Keratinocyte (primary cell): ENCODE data around the gene PRIMA1.

Experiments used
- EZH2 ChIP-seq: IDR thresholded peaks from one replicate; pipeline ENCODE4 v1.6.1; 2012; ENCODE audit warnings: inconsistent platforms, mild to moderate bottlenecking, low read length, moderate library complexity
- TF ChIP-seq, protein P1 (sequence below), 3 experiments: IDR thresholded peaks in 1 of 3; conservative IDR thresholded peaks in 1 of 3; optimal IDR thresholded peaks in 1 of 3; 2 replicates in 2 of 3; 3 replicates in 1 of 3; pipeline versions ENCODE3 to v1.5.1; 2011; ENCODE audit warnings: low read length in 3 of 3, mild to moderate bottlenecking in 3 of 3, moderate library complexity in 2 of 3, control low read depth in 1 of 3, inconsistent platforms in 1 of 3; ENCODE audit not compliant: insufficient read depth in 2 of 3; ENCODE audit errors: extremely low read depth in 1 of 3

DNA sequence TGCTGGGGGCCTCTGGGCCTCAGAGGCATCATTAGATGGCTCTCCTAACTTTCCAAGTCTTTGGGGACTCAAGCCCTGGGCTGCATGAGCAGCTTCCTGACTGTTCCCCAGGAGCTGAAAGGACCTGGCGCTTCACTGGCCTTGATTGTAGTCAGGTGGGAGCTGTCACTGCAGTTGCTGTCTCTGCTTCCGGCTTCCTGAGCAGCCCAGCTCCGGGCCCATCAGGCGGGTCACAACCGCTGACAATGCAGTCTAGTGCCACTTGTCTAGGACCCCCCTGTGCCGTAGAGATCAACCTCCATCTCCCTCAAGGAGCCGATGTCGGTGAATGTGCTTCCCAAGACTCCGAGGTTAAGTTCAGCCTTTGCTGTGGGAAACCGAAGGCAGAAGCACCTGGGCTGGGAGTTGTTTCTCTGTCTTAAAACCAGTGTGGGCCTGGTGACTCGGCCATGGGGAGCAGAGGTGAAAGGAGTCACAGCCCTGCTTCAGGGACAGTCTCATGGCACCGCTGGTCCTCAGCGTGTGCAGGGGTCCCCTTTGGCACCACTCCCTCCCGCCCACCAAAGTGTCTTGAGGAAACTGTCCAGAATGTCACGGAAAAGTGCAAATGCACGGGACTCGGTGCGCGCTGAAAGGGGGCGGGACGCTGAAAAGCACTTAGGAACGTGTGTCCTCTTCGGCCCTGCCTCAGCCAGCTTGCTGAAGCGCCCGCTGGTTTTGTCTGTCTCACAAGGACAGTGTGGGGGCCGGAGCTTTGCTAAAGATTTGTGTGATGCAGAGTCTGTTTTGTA, 44.8 kb downstream of the PRIMA1 start:
- TF ChIP-seq, protein P1, sequence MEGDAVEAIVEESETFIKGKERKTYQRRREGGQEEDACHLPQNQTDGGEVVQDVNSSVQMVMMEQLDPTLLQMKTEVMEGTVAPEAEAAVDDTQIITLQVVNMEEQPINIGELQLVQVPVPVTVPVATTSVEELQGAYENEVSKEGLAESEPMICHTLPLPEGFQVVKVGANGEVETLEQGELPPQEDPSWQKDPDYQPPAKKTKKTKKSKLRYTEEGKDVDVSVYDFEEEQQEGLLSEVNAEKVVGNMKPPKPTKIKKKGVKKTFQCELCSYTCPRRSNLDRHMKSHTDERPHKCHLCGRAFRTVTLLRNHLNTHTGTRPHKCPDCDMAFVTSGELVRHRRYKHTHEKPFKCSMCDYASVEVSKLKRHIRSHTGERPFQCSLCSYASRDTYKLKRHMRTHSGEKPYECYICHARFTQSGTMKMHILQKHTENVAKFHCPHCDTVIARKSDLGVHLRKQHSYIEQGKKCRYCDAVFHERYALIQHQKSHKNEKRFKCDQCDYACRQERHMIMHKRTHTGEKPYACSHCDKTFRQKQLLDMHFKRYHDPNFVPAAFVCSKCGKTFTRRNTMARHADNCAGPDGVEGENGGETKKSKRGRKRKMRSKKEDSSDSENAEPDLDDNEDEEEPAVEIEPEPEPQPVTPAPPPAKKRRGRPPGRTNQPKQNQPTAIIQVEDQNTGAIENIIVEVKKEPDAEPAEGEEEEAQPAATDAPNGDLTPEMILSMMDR (optimal IDR thresholded peaks at IDR 0.05 in 1 of 3, IDR thresholded peaks at IDR 0.05 in 1 of 3, conservative IDR thresholded peaks at IDR 0.05 in 1 of 3; ENCODE audit: extremely low read depth in 1 of 3, insufficient read depth in 2 of 3, low read length in 3 of 3), result no peak
- TF ChIP-seq EZH2, result no peak
